Spleen (tissue), 3 donors: ENCODE measurements around the gene TCP11L1.

Source experiments
- POLR2A ChIP-seq, 3 donors: fragments of 450-650 bp; IDR thresholded peaks; one replicate each; pipeline ENCODE4 v1.5.1; 2017; ENCODE audit warnings: antibody characterized with exemption in 3 of 3, mild to moderate bottlenecking in 1 of 3
- POLR2AphosphoS5 ChIP-seq, 3 donors: sonication (generic); formaldehyde crosslinking; IDR thresholded peaks; one replicate each; pipeline ENCODE4 v1.5.1; 2017; ENCODE audit warnings: antibody characterized with exemption in 3 of 3

DNA sequence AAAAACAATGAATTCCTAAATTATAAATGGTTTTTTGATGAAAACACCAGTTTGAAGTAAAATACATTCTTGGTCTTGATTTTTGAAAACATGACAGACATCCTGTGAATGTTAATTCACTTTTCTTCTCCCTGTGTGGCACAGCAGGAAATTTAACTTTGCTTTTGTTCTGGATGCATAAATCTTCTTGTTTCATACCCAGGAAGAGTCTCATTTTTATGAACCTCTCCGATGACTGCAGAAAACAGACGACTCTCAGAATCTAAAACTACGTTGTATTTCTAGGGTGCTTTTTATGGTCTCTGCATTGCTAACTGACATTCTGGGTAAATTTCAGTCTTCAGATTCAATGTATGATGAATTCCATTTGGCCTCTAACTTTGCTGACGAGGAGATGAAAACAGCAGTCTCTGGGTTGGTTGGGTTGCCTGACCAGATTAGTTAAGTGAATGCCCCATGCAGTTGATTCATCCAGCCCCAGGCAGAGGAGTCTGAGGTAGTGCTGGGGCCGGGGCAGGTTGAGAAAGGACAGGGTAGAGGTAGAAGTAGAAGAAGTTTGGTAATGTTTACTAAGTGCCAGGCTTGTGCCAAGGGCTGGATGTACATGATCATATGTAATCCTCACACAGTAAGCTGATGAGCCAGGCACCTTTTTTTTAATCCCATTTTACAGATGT lies 20.1 kb downstream of the TCP11L1 start:
- TF ChIP-seq POLR2A (IDR thresholded peaks at IDR 0.05): no peak
- TF ChIP-seq POLR2AphosphoS5 (IDR thresholded peaks at IDR 0.05): no peak
